Osteoblast (primary cell): Measurements from ENCODE around the gene CABP7. TPM values are rescaled to one million over a fixed set of nuclear protein-coding genes. Genes with fewer than 3 reads are reported as not detected.

Source experiments
- DNase-seq: peaks from one replicate; pipeline ENCODE4 v3.0.0; 2011; ENCODE audit warnings: low spot score, mixed read lengths; ENCODE audit not compliant: insufficient read length; ENCODE audit errors: missing footprints
- H2AFZ ChIP-seq: 2 replicates; pipeline ENCODE4 v1.6.0; 2011; ENCODE audit warnings: mild to moderate bottlenecking, low read length
- H3K27ac ChIP-seq: 2 replicates; pipeline ENCODE4 v1.5.1; 2011; ENCODE audit warnings: mild to moderate bottlenecking, low read depth, low read length, moderate library complexity
- H3K27me3 ChIP-seq: 2 replicates; pipeline ENCODE4 v1.6.0; 2012; ENCODE audit warnings: mild to moderate bottlenecking, control low read depth, inconsistent platforms, low read length, moderate library complexity; ENCODE audit not compliant: insufficient read depth
- H3K36me3 ChIP-seq: 2 replicates; pipeline ENCODE4 v1.5.1; 2011; ENCODE audit warnings: mild to moderate bottlenecking, low read length, control low read depth, moderate library complexity; ENCODE audit not compliant: insufficient read depth
- H3K4me1 ChIP-seq: 2 replicates; pipeline ENCODE4 v1.5.1; 2011; ENCODE audit warnings: mild to moderate bottlenecking, low read length, control low read depth, moderate library complexity; ENCODE audit not compliant: insufficient read depth
- H3K4me2 ChIP-seq: 2 replicates; pipeline ENCODE4 v1.6.0; 2011; ENCODE audit warnings: mild to moderate bottlenecking, low read length; ENCODE audit not compliant: insufficient read depth
- H3K4me3 ChIP-seq: fragments of 200-600 bp; sonication (generic); 3 replicates; pipeline ENCODE4 v1.5.1; 2012; ENCODE audit warnings: mild to moderate bottlenecking, low read length, inconsistent platforms; ENCODE audit not compliant: insufficient read depth
- H3K79me2 ChIP-seq: 2 replicates; pipeline ENCODE4 v1.6.0; 2012; ENCODE audit warnings: mild to moderate bottlenecking, low read length, control low read depth, inconsistent platforms; ENCODE audit not compliant: insufficient read depth
- H3K9me3 ChIP-seq: 2 replicates; pipeline ENCODE4 v1.5.1; 2011; ENCODE audit warnings: low read depth, low read length, control low read depth
- H4K20me1 ChIP-seq: 2 replicates; pipeline ENCODE4 v1.6.0; 2012; ENCODE audit warnings: mild to moderate bottlenecking, low read length, control low read depth; ENCODE audit not compliant: insufficient read depth
- CTCF ChIP-seq: IDR thresholded peaks from 2 replicates; pipeline ENCODE4 v1.5.1; 2011; ENCODE audit warnings: mild to moderate bottlenecking, low read depth, low read length, moderate library complexity; ENCODE audit errors: extremely low read depth
- total RNA-seq: library from RNA; depleted of rRNA; stranded (reverse); fragments of >200 nt; gene quantifications from 2 replicates; pipeline ENCODE4 v1.2.3, GENCODE V29; 2012

The CABP7 gene
- total RNA-seq, 1 donor, result not detected

- H4K20me1 ChIP-seq, result peaks cover 38% of the 10 kb centered on the region
- no peak overlapping the region for H2AFZ ChIP-seq
- no peaks in the 10 kb centered on the region for H3K27me3 ChIP-seq
- DNase-seq, result peak; percentile 95
- no peak overlapping the region for H3K4me2 ChIP-seq
- H3K79me2 ChIP-seq, result peaks cover 2% of the 10 kb centered on the region
- no peak overlapping the region for H3K4me3 ChIP-seq
- H3K27ac ChIP-seq, result no peak overlapping the region
- peaks cover 3% of the 10 kb centered on the region for H3K4me1 ChIP-seq
- H3K36me3 ChIP-seq, result peaks cover 53% of the 10 kb centered on the region
- no peaks in the 10 kb centered on the region for H3K9me3 ChIP-seq
- TF ChIP-seq CTCF, result peak; percentile 75
Observed at GRCh38 chr22:29689880-29690213, 30.0 kb upstream of the CABP7 start.

- H3K27ac ChIP-seq, result no peak overlapping the region
- peaks cover 36% of the 10 kb centered on the region for H4K20me1 ChIP-seq
- H2AFZ ChIP-seq, result no peak overlapping the region
- no peak for TF ChIP-seq CTCF
- peaks cover 52% of the 10 kb centered on the region for H3K36me3 ChIP-seq
- H3K79me2 ChIP-seq, result peaks cover 2% of the 10 kb centered on the region
- H3K4me1 ChIP-seq, result peaks cover 3% of the 10 kb centered on the region
- no peaks in the 10 kb centered on the region for H3K27me3 ChIP-seq
- H3K4me3 ChIP-seq, result no peak overlapping the region
- H3K4me2 ChIP-seq, result no peak overlapping the region
- DNase-seq, result no peak
- H3K9me3 ChIP-seq, result no peaks in the 10 kb centered on the region
Observed at GRCh38 chr22:29690476-29690875, 29.3 kb upstream of the CABP7 start.

- no peak for TF ChIP-seq CTCF
- peaks cover 2% of the 10 kb centered on the region for H3K79me2 ChIP-seq
- H4K20me1 ChIP-seq, result peaks cover 31% of the 10 kb centered on the region
- H2AFZ ChIP-seq, result no peak overlapping the region
- H3K9me3 ChIP-seq, result no peaks in the 10 kb centered on the region
- peaks cover 49% of the 10 kb centered on the region for H3K36me3 ChIP-seq
- no peaks in the 10 kb centered on the region for H3K27me3 ChIP-seq
- no peak overlapping the region for H3K4me3 ChIP-seq
- H3K27ac ChIP-seq, result no peak overlapping the region
- H3K4me1 ChIP-seq, result peaks cover 3% of the 10 kb centered on the region
- H3K4me2 ChIP-seq, result no peak overlapping the region
- DNase-seq, result no peak
Observed at GRCh38 chr22:29691636-29692326, 28.0 kb upstream of the CABP7 start.

GRCh38 chr22:29692327-29692640 is 27.5 kb upstream of the CABP7 start:
- no peak for DNase-seq

More at GRCh38 chr22:29692327-29692640, 27.5 kb upstream of the CABP7 start:
- Histone ChIP-seq H3K27me3 (no peaks in the 10 kb centered on the region), H3K9me3 (no peaks in the 10 kb centered on the region), H3K36me3 (peaks cover 46% of the 10 kb centered on the region), H4K20me1 (peaks cover 31% of the 10 kb centered on the region), H3K4me3 (no peak overlapping the region), H3K4me2 (no peak overlapping the region), H3K4me1 (peaks cover 3% of the 10 kb centered on the region), H3K27ac (no peak overlapping the region), H3K79me2 (peaks cover 2% of the 10 kb centered on the region), H2AFZ (no peak overlapping the region)
- no peak for TF ChIP-seq CTCF
